COLO668 (cell line): ENCODE data around the gene RERE.

ENCODE experiments used
- DNase-seq: peaks from one replicate; lab custom pipeline; 2025; ENCODE audit not compliant: unreplicated experiment; lab: John Stamatoyannopoulos, UW

RERE gene

DNA sequence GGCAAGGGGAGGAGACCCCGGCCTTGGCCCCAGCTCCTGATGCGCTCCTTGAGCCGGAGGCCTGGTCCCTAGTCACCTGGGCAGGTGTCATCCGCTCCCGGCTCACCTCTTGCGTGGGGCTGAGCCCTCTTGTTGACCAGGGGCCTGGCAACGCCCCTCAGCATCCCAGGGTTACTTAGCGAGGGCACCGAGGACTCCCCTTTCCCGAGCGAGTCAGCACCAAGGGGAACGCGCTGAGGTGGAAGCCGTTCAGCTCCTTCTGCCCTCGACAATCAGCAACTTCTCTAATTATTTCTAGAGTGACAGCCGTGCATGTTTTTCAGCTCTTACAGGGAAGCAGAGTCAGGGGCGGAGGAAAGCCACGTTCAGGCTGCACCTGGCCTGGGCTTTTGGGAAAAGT is 499.0 kb downstream of the RERE start:
- peak; percentile 58 for DNase-seq

DNA sequence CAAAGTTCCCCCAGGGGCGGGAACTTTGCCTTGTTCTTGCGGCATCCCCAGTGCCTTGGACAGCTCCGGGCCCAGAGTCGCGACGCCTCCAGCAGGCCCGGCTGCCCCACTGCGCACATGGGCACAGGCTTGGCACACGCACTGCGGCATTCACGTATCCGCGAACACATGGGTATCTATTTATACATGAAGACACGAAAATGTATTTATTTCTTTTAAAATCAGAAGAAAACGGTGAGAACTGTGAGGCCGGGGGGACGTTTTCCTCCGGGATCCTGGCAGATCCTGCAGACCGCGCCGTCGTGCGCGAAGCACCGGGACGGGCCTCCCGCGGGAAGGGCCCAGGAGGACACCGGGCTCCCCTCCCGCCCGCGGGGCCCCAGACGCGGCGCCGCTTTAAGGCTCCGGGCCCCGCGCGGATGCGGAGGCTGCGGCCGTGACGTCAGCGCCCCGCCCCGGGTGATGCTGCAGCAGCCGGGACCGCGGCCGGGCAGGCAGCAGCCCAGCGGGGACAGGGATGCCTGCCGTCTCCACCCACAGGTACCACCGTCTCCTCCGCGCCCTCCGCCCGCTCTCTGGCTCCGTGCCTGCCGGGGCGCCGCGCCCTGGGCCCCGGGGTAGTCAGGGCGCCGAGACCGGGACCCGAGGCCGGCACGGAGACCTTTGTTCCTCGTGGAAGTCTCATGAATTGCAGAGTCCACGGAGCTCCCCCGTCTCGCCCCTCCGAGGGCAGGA is 499.6 kb downstream of the RERE start, which contains the start of gene SLC45A1:
Gene SLC45A1 (plus strand): TSS at position 468 of the 735 bp plus-strand sequence. CDS start 6,216 bp downstream, outside the sequence.
- DNase-seq = peak; percentile 90

DNA sequence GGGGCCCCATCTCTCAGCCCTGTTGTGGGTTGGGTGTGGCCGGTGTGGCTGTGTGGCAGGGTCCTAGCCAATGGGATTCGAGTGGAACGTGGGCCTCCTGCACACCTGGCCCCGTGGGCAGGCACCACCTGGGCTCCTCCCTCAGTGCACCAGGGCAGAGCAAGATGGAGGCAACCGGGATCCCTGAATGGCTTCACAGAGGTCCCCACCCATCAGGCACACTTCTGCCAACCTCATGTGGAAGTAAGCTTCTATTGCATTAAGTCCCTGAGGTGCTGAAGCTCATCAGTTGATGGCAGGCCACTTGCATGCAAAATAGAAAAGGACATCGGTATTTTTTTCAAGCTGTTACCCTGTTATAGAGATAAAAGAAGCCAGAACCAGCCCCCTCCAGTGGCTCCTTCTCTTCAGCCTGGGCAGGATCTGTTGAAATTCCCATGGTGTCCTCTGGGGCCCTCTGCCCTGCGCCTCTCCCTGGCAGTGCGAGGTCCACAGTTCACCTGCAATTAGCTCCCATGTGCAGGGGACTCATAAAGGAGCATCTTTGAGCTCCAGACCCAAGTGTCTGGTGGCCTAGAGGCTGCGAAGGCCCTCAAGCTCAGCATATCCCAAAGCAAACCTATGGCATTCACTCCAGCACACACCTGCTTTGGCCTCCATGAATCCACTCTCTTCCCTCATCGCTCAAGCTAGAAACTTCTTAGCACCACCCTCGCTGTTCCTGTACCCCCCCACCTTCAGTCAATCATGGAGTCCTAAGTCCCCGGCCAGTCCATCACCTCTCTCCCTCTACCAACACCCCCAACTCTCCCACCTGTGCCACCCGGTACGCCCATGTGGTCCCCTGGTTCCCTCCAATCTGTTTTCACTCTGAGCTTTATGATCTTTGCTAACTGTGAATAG is 501.6 kb downstream of the RERE start:
- no peak for DNase-seq

DNA sequence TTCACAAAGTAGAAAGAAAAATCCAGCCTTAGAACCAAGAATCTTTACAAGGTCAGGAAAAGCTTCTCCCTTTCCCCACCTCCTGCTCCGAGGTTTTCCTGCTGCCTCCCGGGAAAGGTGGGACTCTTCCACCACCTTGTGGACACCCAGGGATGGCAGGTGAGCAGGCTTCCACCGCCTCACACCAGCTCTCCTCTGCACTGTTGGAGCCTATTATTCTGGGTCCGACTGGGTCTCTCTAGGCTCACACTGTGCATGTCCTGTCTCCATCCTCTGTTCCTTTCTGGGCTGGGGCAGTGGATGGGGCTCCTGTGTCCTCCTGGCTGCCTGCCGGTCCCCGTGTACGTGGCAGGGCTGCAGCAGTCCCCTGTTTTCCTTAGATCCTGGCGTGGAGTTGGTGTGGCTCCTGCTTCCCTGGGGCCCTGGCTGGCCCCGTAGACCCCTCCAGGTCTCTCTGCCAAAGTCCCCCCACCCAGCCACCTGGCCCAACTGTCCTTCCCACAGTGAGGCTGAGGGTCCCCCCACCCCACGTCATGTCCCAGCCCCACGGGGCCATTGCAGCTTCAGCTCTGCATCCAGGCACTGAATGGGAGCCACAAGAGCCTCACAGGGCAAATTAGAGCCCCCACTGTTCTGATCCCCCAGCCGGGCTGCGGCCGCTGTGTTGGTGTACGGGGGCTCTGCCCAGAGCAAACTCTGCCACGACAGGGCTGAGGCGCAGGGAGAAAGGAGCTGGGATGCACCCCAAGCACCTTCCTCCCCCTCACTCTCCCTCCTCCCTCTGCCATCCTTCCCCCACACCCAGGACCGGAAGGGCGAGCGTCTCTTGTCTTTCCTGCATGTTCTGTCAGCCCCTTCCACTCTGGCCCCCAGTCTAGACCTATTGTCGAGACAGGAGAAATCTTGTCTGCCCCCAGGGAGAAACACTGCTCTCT is 502.8 kb downstream of the RERE start:
- DNase-seq = peak; percentile 86

DNA sequence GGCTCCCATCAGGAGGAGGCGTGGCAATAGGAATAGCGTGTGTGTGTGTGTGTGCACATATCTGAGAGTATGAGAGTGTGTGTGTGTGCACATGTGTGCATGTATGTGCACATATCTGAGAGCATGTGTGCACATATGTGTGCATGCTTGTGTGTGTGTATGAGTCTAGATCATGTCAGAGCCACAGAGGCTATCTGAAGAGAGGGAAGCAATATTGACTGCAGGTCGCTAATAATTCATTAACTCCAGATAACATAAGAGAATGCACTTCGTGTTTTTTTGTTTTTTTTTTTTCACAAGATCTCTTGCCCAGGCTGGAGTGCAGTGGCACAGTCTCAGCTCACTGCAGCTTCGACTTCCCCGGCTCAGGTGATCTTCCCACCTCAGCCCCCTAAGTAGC is 504.2 kb downstream of the RERE start:
- no peak for DNase-seq

DNA sequence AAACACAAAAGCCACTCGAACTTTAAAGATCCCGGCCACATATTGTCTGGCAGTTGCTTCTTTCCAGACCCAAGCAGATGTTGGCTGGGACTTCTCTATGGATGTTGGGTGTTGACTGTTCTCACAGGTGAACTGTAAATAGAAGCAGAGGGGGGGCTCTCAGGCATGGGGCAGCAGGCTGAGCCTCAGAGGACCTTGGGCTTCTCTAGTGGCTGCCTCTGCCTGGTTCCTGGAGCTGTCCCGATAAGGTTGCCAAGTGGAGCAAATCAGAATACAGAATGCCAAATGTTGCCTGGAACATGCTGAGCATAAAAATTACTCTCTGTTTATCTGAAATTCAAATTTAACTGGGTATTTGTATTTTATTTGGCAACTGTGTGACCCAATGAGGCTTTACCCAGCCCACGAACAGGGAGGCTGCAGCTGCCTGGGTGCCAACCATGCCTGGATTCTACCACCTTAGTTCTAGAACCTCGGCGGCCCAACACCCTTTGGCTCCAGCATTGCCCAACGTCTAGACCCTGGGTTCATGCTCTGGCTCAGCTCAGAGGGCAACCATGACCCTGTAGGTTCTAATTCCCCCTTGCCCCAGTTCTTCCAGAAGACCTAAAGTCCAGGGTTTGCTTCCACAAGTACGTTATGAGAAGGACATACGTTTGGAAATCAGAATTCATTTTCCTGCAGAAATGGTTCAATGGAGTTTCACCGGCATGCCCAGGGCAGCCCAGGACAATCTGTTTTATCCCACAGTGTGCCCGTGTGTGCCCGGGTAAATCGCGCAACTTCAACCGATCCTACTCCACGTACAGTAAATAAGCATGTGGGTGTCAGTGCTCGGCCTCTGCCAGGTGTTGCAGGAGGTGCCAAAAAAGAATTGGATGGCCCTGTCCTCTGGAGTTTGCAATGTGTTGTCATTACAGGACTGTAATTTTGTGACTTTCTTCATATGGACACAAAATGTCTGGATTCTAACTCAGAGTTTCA is 504.9 kb downstream of the RERE start:
- peak; percentile 72 for DNase-seq

DNA sequence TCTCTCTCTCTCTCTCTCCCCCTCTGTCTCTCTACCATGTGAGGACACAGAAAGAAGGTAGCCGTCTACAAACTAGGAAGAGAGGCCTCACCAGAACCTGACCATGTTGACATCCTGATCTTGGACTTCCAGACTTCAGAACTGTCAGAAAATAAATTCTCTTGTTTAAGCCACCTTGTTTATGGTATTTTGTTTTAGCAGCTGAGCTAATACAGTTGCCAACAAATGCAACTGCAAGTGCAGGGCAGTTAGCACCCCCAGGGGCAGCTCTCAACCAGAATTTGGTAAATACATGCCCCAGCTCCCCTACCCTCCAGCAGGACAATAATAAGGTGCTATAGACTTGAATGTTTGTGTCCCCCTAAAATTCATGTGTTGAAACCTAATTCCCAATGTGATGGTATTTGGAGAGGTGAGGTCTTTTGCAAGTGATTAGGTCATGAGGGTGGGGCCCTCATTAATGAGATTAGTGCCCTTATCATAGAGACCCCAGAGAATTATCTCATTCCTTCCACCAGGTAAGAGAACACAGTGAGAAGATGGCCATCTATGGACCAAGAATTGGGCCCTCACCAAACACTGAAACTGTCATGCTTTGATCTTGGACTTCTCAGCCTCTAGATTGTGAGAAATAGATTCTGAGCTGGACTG is 506.2 kb downstream of the RERE start:
- no peak for DNase-seq

DNA sequence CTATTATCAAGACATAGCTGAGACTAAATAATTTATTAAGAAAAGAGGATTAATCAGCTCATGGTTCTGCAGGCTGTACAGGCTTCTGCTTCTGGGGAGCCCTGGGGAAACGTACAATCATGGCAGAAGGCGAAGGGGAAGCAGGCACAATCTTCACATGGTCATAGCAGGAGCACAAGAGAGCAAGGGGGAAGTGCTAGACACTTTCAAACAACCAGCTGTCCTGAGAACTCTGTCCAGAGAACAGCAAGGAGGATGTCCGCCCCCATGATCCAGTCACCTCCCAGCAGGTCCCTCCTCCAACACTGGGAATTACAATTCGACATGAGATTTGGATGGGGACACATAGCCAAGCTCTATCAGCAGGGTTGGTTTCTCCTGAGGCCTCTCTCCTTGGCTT is 509.8 kb downstream of the RERE start:
- DNase-seq = no peak

DNA sequence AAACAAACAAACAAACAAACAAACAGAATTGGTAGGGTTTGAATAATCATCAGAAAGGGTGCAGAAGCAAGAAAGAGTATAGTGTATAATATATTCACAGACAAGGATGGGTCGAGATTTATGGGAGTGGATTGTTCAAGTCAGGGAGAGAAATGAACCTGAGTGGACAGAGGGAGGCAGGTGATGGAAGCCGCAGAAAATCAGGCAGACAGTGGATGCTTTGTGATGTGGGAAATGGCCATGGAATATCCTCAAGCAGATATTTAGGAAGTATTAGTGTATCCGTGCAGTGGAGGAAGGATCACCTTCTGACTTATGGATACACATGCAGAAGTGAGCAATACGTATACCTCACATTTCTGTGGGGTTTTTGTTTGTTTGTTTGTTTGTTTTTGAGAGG is 513.6 kb downstream of the RERE start:
- no peak for DNase-seq

DNA sequence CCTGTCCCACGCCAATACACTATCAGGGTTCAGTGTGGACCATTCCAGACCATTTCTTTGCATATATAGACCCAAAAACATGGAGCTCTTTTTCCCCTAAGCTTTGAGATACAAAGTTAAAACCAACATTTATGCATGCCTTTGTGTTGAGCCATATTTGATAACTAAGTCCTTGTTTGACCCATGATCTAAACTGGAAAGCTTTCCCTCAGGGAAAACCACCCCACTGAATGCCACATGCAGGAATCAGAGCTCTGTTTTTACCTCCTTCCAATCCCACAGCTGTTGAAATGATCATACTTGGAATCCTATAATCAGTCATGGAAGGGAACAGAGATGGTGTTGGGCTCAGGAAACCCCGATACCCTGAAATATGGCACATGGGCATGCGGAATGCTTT is 514.3 kb downstream of the RERE start:
- no peak for DNase-seq
